ENCODE data around the gene CHP1. TPM values are rescaled to one million over a fixed set of nuclear protein-coding genes. Genes with fewer than 3 reads are reported as not detected.
A peak's percentile ranks its signal among the peaks of the same experiment; 100 is the strongest.

The CHP1 gene
- 70.4 and 91.1 TPM in 2 replicates for total RNA-seq (2022)
- percentile 68 among the genes with signal in this experiment for Bru-seq, nascent RNA
- percentile 83 among the genes with signal in this experiment for BruChase-seq, experiment 1, labeled RNA remaining after a 6-hour chase
- percentile 72 among the genes with signal in this experiment for BruChase-seq, experiment 2, labeled RNA remaining after a 2-hour chase
- long read RNA-seq, transcript CHP1-201 (7 exons, 3,329 nt) = major isoform, 14 of 26 reads
- long read RNA-seq, partial matches to known transcripts = 6 of 26 reads
- long read RNA-seq, other reads (novel, unspliced or antisense) = 6 of 26 reads

- peak within 1 kb of the TSS; percentile 95 for H3K4me3 Mint-ChIP-seq (ENCODE audit: unreplicated experiment)
- TF ChIP-seq CTCF (IDR thresholded peaks at IDR 0.05; ENCODE audit: unreplicated experiment) = peak; percentile 98
- DNase-seq (ENCODE audit: unreplicated experiment) = peak; percentile 98
- intact Hi-C loops (cut with micrococcal nuclease) = loop anchor here (1.0 kb wide), 2 partner anchors 18 to 101 kb away; partner anchors contain the start of genes NUSAP1 and OIP5
- CTCF ChIA-PET = interaction anchor here (0.6 to 1.5 kb wide), 22 partner anchors 9 to 1531 kb away, joined by 3 to 9 read pairs (median 4); partner anchors contain the start of genes INO80 and RAD51
- H3K9me3 Mint-ChIP-seq (ENCODE audit: unreplicated experiment) = no peaks in the 10 kb centered on the region
- no TSS peak for BruUV-seq (replicated peaks)
- peaks cover 14% of the 10 kb centered on the region for H3K36me3 Mint-ChIP-seq (ENCODE audit: insufficient read depth, unreplicated experiment)
- H3K27ac Mint-ChIP-seq (ENCODE audit: low read depth, unreplicated experiment) = peak within 1 kb of the TSS; percentile 93
- POLR2A ChIA-PET = interaction anchor here (0.6 to 7.2 kb wide), 34 partner anchors 8 to 1260 kb away, joined by 3 to 91 read pairs (median 4); partner anchors contain the start of genes GANC, INO80, NUSAP1 and OIP5
- no peaks in the 10 kb centered on the region for H3K27me3 Mint-ChIP-seq (ENCODE audit: insufficient read depth, unreplicated experiment)
- H3K4me1 Mint-ChIP-seq (ENCODE audit: insufficient read depth, unreplicated experiment) = peaks cover 13% of the 10 kb centered on the region
Measured at GRCh38 chr15:41230650-41231421, at the start of gene CHP1, which contains the start of gene EXD1. Gene CHP1 (plus strand): TSS chr15:41231268. CDS start chr15:41231383, 115 bp downstream. Gene EXD1 (minus strand): TSS chr15:41230757. CDS start chr15:41226575, 4,182 bp downstream.

- intact Hi-C loops (cut with micrococcal nuclease) = no loop called here
- POLR2A ChIA-PET = interaction anchor here (0.9 kb wide), 1 partner anchor 133 kb away, joined by 3 read pairs; no protein-coding TSS in a partner anchor
- H3K36me3 Mint-ChIP-seq (ENCODE audit: insufficient read depth, unreplicated experiment) = no peaks in the 10 kb centered on the region
- no peaks in the 10 kb centered on the region for H3K27me3 Mint-ChIP-seq (ENCODE audit: insufficient read depth, unreplicated experiment)
- TF ChIP-seq CTCF (IDR thresholded peaks at IDR 0.05; ENCODE audit: unreplicated experiment) = no peak
- CTCF ChIA-PET = interaction anchor here (0.6 to 1.0 kb wide), 4 partner anchors 200 to 582 kb away, joined by 3 to 4 read pairs (median 3); no protein-coding TSS in a partner anchor
- no TSS peak for BruUV-seq (replicated peaks)
- H3K27ac Mint-ChIP-seq (ENCODE audit: low read depth, unreplicated experiment) = no peak overlapping the region
- DNase-seq (ENCODE audit: unreplicated experiment) = no peak
- no peaks in the 10 kb centered on the region for H3K9me3 Mint-ChIP-seq (ENCODE audit: unreplicated experiment)
- H3K4me3 Mint-ChIP-seq (ENCODE audit: unreplicated experiment) = no peak overlapping the region
- no peaks in the 10 kb centered on the region for H3K4me1 Mint-ChIP-seq (ENCODE audit: insufficient read depth, unreplicated experiment)
Measured at GRCh38 chr15:41182266-41182665, 48.8 kb upstream of the CHP1 start.

- Mint-ChIP-seq H3K36me3 (ENCODE audit: insufficient read depth, unreplicated experiment) (no peaks in the 10 kb centered on the region), H3K9me3 (ENCODE audit: unreplicated experiment) (no peaks in the 10 kb centered on the region), H3K4me1 (ENCODE audit: insufficient read depth, unreplicated experiment) (no peaks in the 10 kb centered on the region), H3K27me3 (ENCODE audit: insufficient read depth, unreplicated experiment) (no peaks in the 10 kb centered on the region), H3K27ac (ENCODE audit: low read depth, unreplicated experiment) (no peak overlapping the region), H3K4me3 (ENCODE audit: unreplicated experiment) (no peak overlapping the region)
- CTCF ChIA-PET = interaction anchor here (0.6 to 3.3 kb wide), 14 partner anchors 8 to 289 kb away, joined by 3 to 76 read pairs (median 4); partner anchors contain the start of gene VPS18
- DNase-seq (ENCODE audit: unreplicated experiment) = no peak
- BruUV-seq (replicated peaks) = no TSS peak
- POLR2A ChIA-PET = interaction anchor here (1.3 to 2.6 kb wide), 2 partner anchors 67 to 280 kb away, joined by 4 to 11 read pairs; partner anchors contain the start of gene INO80
- no peak for TF ChIP-seq CTCF (IDR thresholded peaks at IDR 0.05; ENCODE audit: unreplicated experiment)
- intact Hi-C loops (cut with micrococcal nuclease) = no loop called here
Measured at GRCh38 chr15:41183581-41183980, 47.5 kb upstream of the CHP1 start.

GRCh38 chr15:41194444-41194843 lies 36.6 kb upstream of the CHP1 start:
- CTCF ChIA-PET = interaction anchor here (0.6 to 1.3 kb wide), 3 partner anchors 9 to 14 kb away, joined by 3 to 5 read pairs (median 3); no protein-coding TSS in a partner anchor
- H3K27ac Mint-ChIP-seq (ENCODE audit: low read depth, unreplicated experiment) = no peak overlapping the region
- BruUV-seq (replicated peaks) = no TSS peak
- no peak overlapping the region for H3K4me3 Mint-ChIP-seq (ENCODE audit: unreplicated experiment)
- no peak for DNase-seq (ENCODE audit: unreplicated experiment)
- no peaks in the 10 kb centered on the region for H3K27me3 Mint-ChIP-seq (ENCODE audit: insufficient read depth, unreplicated experiment)
- TF ChIP-seq CTCF (IDR thresholded peaks at IDR 0.05; ENCODE audit: unreplicated experiment) = no peak
- H3K4me1 Mint-ChIP-seq (ENCODE audit: insufficient read depth, unreplicated experiment) = no peaks in the 10 kb centered on the region
- H3K9me3 Mint-ChIP-seq (ENCODE audit: unreplicated experiment) = no peaks in the 10 kb centered on the region
- intact Hi-C loops (cut with micrococcal nuclease) = no loop called here
- H3K36me3 Mint-ChIP-seq (ENCODE audit: insufficient read depth, unreplicated experiment) = no peaks in the 10 kb centered on the region
- POLR2A ChIA-PET = no interaction called here
